IgD-negative memory B cell (primary cell): Measurements from ENCODE around the gene RARS2. TPM values are rescaled to one million over a fixed set of nuclear protein-coding genes. Genes with fewer than 3 reads are reported as not detected.

Source experiments
- polyA plus RNA-seq: library from polyadenylated mRNA; unstranded; fragments of 300-500 nt; fragmentation: Illumina TruSeq; gene quantifications from one replicate; pipeline ENCODE4 v1.2.3, GENCODE V29; 2021

RARS2 gene
- polyA plus RNA-seq, 1 donor from 2014 or later = 22.0 TPM

Other genes starting within 250 kb of the RARS2 start
- 0.56 TPM for gene C6orf163, start 245.2 kb downstream of the RARS2 start, polyA plus RNA-seq
- gene CFAP206, start 182.0 kb downstream of the RARS2 start, polyA plus RNA-seq = not detected
- 20.1 TPM for gene SLC35A1, start 117.0 kb downstream of the RARS2 start, polyA plus RNA-seq
- 29.7 TPM for gene ORC3, start 148 bp upstream of the RARS2 start, polyA plus RNA-seq
- gene AKIRIN2, start 112.2 kb upstream of the RARS2 start, polyA plus RNA-seq = 84.6 TPM